Measurements from ENCODE around the gene TSR2. TPM values are rescaled to one million over a fixed set of nuclear protein-coding genes. Genes with fewer than 3 reads are reported as not detected.

The TSR2 gene
- total RNA-seq, 1 donor from 2014 or later: 13.3 TPM

- no peak overlapping the region for H3K4me3 ChIP-seq
- no peak for TF ChIP-seq EZH2phosphoT487 (IDR thresholded peaks at IDR 0.05)
- TF ChIP-seq EZH2 (IDR thresholded peaks at IDR 0.05): no peak
- no peak for TF ChIP-seq CTCF (IDR thresholded peaks at IDR 0.05)
- Mint-ChIP-seq H3K27ac (no peak overlapping the region), H3K36me3 (no peaks in the 10 kb centered on the region), H3K9me3 (no peaks in the 10 kb centered on the region), H3K4me1 (peaks cover 10% of the 10 kb centered on the region), H3K27me3 (ENCODE audit: insufficient read depth, low read depth) (no peaks in the 10 kb centered on the region), H3K4me3 (no peak overlapping the region)
- DNase-seq (ENCODE audit: low spot score): no peak
- peaks cover 16% of the 10 kb centered on the region for H3F3A ChIP-seq (ENCODE audit: low read depth)
- no peak overlapping the region for H3K9ac ChIP-seq
- H3K4me1 ChIP-seq: peaks cover 5% of the 10 kb centered on the region
- no peaks in the 10 kb centered on the region for H3K27me3 ChIP-seq
- H3K9me3 ChIP-seq (ENCODE audit: low read depth): peaks cover 5% of the 10 kb centered on the region
- H3K79me2 ChIP-seq (ENCODE audit: low read depth): no peaks in the 10 kb centered on the region
- H2AFZ ChIP-seq (replicated peaks): no peak overlapping the region
- H3K27ac ChIP-seq: no peak overlapping the region
- no peaks in the 10 kb centered on the region for H3K36me3 ChIP-seq
- H3K4me2 ChIP-seq: no peak overlapping the region
- H4K20me1 ChIP-seq (ENCODE audit: low read depth): no peaks in the 10 kb centered on the region
Observed at GRCh38 chrX:54413753-54414152, 26.5 kb upstream of the TSR2 start.

DNA sequence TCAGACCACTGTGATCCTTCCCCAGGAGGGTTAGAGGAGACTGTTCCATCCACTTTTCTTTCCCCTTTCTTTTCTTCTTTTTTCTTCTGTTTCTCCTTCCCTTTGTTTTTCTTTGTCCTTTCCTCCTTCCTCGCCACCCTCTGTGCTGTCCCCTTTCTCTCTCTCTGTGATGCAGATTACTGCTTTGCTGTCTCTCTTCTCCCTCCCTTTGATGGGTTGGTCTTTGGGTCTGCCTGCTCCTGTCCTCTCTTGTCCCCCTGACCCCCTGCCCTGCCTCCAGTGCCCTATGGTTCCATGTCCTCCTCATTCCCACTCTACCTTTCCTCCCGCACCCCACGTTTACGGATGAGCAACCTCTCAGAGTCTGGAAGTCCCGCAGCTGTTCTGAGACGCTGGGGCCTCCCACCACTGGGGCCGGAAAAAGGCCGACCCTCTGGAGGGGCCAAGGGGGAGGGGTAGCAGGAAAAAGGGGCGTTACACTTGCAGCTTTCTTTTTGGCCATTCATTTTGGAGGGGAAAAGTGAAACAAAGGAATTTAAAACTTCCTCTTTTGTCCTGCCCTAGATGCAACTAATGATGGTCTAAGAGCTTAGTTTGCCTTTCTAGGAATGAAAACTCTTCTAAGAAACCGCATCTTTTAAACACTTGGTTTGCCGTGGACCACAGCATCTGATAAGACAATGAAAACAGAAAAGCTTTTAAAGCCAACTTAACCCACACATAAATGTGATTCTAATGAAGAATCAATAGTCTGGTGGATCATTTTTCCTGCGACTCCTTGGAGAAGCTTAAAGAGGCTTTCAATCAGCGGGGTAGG is 24.5 kb upstream of the TSR2 start:
- no peak for TF ChIP-seq CTCF (IDR thresholded peaks at IDR 0.05)
- TF ChIP-seq EZH2 (IDR thresholded peaks at IDR 0.05): no peak
- no peak for TF ChIP-seq EZH2phosphoT487 (IDR thresholded peaks at IDR 0.05)
- H3K36me3 Mint-ChIP-seq: no peaks in the 10 kb centered on the region
- peak overlapping the region; percentile 87 for H3K27ac Mint-ChIP-seq
- Histone ChIP-seq H3K79me2 (ENCODE audit: low read depth) (no peaks in the 10 kb centered on the region), H3K27ac (no peak overlapping the region), H3K9ac (no peak overlapping the region), H3K4me3 (peak overlapping the region; percentile 10), H3K4me1 (peaks cover 5% of the 10 kb centered on the region), H3K4me2 (peak overlapping the region; percentile 54), H3K27me3 (no peaks in the 10 kb centered on the region), H3K9me3 (ENCODE audit: low read depth) (peaks cover 5% of the 10 kb centered on the region), H3K36me3 (no peaks in the 10 kb centered on the region), H4K20me1 (ENCODE audit: low read depth) (no peaks in the 10 kb centered on the region), H3F3A (ENCODE audit: low read depth) (peaks cover 16% of the 10 kb centered on the region), H2AFZ (replicated peaks) (no peak overlapping the region)
- H3K9me3 Mint-ChIP-seq: peaks cover 5% of the 10 kb centered on the region
- H3K27me3 Mint-ChIP-seq (ENCODE audit: insufficient read depth, low read depth): peaks cover 3% of the 10 kb centered on the region
- H3K4me3 Mint-ChIP-seq: peak overlapping the region; percentile 63
- peak; percentile 51 for DNase-seq (ENCODE audit: low spot score)
- peaks cover 10% of the 10 kb centered on the region for H3K4me1 Mint-ChIP-seq

DNA sequence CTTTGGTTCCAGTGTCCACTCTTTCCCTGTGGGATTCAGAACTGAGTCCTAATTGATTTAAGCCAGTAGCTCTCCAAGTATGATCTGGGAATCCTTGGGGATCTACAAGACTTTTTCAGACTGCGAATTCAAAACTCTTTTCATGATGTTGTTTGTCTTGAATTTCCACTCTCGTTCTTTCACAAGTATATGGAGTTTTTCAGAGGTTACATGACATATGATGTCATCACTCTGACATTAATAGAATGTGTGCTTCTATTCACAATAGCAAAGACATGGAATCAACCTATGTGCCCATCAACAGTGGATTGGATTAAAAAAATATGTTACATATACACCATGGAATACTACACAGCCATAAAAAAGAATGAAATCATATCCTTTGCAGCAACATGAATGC is 23.2 kb upstream of the TSR2 start:
- Histone ChIP-seq H2AFZ (replicated peaks) (no peak overlapping the region), H3K4me3 (no peak overlapping the region), H3K9ac (no peak overlapping the region), H3K27ac (no peak overlapping the region), H3K4me1 (peaks cover 5% of the 10 kb centered on the region), H3K27me3 (no peaks in the 10 kb centered on the region), H3K36me3 (no peaks in the 10 kb centered on the region), H3K9me3 (ENCODE audit: low read depth) (peaks cover 5% of the 10 kb centered on the region), H3F3A (ENCODE audit: low read depth) (peaks cover 16% of the 10 kb centered on the region), H3K79me2 (ENCODE audit: low read depth) (no peaks in the 10 kb centered on the region), H4K20me1 (ENCODE audit: low read depth) (no peaks in the 10 kb centered on the region), H3K4me2 (no peak overlapping the region)
- Mint-ChIP-seq H3K4me3 (no peak overlapping the region), H3K9me3 (peaks cover 5% of the 10 kb centered on the region), H3K4me1 (peaks cover 10% of the 10 kb centered on the region), H3K27ac (no peak overlapping the region), H3K27me3 (ENCODE audit: insufficient read depth, low read depth) (peaks cover 3% of the 10 kb centered on the region), H3K36me3 (no peaks in the 10 kb centered on the region)
- no peak for TF ChIP-seq EZH2 (IDR thresholded peaks at IDR 0.05)
- no peak for DNase-seq (ENCODE audit: low spot score)

Data from neural progenitor cell (in vitro differentiated cells).